GM18508 (cell line): ENCODE measurements around the gene UBAC2.

Experiments
- ATAC-seq: cut with Tn5 transposase; IDR thresholded peaks from one replicate; pipeline ENCODE4 v1.9.1; 2021; ENCODE audit warnings: moderate number of reproducible peaks; ENCODE audit not compliant: insufficient read depth, unreplicated experiment

Gene UBAC2

DNA sequence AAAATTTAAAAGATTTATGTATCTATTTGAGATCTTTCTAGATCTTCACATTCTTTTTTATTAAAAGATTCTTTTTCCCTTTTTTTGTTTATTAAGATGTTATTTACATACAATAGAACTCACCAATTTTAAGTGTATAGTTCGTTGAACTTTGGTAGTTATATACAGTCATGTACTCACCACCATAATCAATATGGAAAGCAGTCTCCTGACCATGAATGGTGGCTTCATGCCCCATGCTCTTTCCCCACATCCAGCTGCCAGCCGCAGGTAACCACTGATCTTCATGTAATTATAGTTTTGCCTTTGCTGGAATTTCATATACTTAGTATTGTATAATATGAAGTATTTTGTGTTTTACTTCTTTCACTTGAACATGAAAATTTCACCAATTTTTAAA is 127.1 kb downstream of the UBAC2 start:
- no peak for ATAC-seq

- no peak for ATAC-seq
These were observed 128.8 kb downstream of the UBAC2 start for GRCh38 chr13:99329477-99329876.

DNA sequence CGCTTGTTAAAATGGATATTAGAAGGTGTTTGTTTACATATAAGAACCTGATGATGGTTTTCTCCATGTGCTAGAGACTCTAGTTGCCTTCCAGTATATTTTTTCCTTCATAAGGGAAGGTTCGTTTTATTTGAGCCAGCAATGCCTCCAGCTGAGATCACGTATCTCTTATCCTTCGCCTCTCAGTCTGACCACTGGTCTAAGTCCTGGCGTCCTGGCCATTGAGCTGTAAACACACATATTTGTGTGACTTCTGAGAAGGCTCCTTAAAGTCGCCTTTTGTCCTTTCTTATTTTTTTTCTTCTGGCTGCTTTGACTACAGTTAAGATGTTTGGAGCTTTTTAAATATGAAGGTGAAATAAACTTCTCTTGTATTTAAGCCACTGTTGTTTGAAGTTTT is 130.3 kb downstream of the UBAC2 start:
- no peak for ATAC-seq

- peak; percentile 85 for ATAC-seq
These were observed 131.2 kb downstream of the UBAC2 start for GRCh38 chr13:99331881-99332293.

DNA sequence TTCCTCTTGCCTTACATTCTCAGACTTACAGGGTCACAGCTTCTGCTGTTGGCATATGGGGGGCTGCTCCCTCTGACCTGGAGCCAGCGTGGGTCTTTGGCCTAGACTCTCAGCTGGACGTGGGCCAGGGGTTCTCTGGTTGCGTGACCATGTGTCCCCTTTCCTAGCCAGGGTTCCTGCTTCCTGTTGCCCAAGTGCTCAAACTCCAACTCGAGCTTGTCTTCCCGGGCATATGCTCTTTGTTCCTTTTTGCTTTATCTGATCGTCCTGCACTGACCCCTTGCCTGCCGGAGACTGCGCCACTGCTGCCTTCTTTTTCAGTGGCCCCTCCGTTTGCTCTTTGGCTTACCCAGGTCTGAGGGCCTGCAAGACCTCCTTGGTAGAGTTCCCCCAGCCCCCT is 131.8 kb downstream of the UBAC2 start:
- no peak for ATAC-seq

DNA sequence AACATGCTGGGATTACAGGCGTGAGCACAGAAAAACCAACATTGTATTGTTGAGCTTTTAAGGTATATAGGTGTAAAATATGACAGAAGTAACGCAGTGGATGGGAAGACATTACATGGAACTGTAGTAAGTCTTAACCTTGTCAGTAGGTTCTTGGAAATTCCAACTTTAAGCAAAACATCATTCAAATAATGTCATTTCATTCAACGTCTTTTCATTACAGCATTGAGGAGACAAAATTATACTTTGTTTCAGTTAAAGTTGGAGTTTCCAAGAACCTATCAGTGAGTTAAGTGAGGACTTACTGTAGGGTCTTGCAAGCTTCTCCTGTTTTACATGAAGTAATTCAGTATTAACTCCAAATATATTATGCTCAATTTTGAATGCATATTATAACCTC is 133.6 kb downstream of the UBAC2 start:
- ATAC-seq: no peak

DNA sequence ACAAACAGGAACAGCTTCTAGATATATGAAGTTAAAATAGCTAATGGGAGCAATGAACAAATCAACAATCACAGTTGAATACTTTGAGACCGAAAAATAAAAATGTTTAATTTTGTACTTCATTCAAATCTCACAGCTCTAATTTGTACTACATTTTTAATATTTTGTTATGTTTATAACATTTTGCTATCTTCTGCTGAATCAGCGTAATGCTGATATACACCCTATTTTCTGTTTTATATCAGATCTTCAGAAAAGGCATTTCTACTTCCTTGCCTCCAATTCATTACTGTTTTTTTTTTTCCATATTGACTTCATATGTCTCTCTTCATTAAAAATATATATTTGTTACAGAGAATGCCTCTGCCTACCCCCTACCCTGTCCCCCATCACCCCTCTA is 134.4 kb downstream of the UBAC2 start:
- ATAC-seq: no peak

- no peak for ATAC-seq
These were observed 134.9 kb downstream of the UBAC2 start for GRCh38 chr13:99335603-99336002.

GRCh38 chr13:99339230-99339721 is 138.6 kb downstream of the UBAC2 start:
- no peak for ATAC-seq

GRCh38 chr13:99339736-99340397 is 139.2 kb downstream of the UBAC2 start:
- no peak for ATAC-seq

GRCh38 chr13:99340638-99341037 is 140.0 kb downstream of the UBAC2 start:
- ATAC-seq: no peak

DNA sequence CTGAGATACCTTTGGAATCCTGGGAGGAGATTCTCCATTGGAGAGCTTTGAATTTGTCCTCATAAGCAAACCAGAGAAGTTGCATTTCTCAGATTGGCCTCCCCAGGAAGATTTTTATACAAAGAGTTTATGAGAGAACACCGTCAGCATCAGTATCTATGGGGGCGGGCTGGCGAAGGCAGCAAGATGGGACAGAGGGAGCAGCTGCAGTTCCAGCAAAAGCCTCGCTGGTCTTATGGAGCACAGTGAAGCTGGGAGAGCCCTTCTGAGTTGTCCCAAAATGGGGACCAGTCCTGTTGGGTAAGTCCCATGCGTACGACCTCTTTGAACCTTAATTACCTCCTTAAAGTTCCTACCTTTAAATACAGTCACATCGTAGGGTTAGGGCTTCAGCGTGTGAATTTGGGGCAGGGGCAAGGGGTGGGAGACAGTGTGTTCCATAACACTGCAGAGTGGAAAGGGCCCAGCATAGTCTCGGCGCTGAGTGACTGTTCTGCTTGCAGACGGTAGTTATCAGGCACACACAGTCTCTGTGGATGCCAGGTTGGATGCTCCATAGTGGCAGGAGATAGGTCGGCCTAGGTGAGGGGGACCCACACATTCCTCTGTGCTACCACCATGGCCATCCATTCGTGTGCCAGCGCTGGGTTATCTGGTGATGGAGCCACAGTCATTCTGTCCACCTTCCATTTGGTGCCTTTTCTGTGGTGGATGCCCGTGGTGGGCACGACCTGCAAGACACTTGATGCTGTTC is 141.5 kb downstream of the UBAC2 start:
- ATAC-seq: no peak

GRCh38 chr13:99342723-99343315 is 142.2 kb downstream of the UBAC2 start:
- ATAC-seq: no peak

- no peak for ATAC-seq
These were observed 144.1 kb downstream of the UBAC2 start for GRCh38 chr13:99344610-99345208.

GRCh38 chr13:99345345-99345744 is 144.7 kb downstream of the UBAC2 start:
- ATAC-seq: no peak

DNA sequence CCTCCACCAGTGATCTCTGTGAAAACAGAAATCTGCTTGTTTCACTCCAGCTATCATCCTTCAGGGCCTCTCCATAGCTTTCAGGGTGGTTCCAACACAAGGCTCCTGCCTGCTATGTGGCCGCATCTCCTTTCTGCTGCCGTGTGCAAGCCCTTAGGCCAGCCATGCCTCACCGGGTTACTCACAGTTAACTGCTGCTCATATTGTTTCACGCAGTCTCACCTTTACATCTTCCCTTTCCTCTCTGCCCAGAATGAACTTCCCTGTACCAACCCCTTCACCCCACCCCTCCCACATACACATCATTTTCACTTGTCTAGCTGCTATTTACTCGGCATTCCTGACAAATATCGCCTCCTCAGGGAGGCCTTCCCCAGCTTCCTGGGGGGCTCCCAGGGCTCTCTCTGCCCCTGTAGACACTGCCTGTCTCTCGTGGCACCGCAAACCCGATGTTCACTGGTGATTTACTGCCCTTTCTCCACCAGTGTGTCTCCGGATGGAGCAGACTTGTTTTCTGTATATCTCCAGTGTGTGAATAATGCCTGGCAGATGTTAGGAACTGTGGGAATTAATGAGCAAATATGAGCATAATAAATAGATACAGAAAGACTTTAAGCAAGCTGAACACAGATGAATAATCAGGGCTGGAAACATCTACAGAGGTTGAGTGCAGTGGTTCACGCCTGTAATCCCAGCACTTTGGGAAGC is 145.8 kb downstream of the UBAC2 start:
- ATAC-seq: no peak

- no peak for ATAC-seq
These were observed 146.8 kb downstream of the UBAC2 start for GRCh38 chr13:99347335-99347878.

DNA sequence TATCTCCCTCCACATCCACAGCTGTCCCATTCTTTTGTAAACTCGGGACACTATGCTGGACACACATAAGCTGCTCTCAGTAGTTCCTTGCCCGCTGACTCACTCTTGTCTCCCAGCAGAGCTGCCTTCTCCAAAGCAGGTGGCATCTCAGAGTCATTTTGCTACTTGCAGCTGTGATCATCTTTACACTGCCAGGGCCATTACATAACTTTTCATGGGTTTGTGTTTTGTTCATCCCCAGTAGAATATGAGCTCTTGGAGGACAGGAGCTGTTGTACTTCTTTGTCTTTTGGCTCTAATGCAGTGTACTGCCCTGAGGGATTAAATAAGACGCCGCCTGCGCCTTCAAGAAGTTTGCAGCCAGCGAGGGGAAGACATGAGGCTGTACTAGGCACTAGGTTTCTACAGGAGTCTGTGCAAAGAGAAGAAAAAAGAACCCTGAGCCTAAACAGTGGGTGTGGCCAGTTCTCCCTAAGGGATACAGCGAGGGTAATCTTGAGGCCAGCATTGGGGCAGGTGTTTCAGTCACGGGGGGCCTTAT is 147.3 kb downstream of the UBAC2 start:
- ATAC-seq: peak; percentile 61

DNA sequence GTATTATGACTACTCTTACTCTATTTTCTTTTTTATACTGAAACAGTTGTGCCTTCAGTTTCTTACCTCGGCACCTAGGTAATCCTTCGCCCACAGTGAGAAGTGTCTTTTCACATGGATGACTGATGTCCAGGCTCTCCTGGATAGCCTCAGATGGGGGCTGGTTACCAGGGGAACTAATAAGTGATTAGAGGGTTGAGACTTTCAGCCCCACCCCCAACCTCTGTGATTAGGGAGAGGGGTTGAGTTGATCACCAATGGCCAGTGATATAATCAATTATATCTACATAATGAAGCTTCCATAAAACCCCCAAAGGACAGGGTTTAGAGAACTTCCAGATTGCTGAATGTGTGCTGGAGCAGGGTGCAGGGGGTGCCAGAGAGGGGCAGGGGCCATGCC is 149.5 kb downstream of the UBAC2 start:
- no peak for ATAC-seq

DNA sequence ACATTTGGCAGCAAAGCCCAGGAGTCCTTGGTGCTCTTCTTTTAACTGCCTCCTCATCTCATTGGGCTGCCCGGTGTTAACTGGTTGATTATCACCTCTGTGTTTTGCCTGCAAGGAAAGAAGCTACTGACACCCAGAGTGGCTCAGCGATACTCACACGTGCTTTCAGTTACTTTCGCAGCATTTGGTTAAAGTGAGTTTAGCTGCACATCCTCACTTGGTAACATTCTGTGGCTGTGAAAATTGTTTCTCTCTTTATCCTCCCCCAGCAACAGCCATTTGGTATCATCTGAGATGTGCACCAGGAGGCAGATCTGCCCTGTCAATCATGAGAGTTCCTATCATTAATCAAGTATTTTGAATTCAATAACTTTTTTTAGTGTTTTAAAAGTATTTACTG is 151.1 kb downstream of the UBAC2 start:
- ATAC-seq: no peak
